GM15510 (cell line): Measurements from ENCODE around the gene CHERP.
A peak's percentile ranks its signal among the peaks of the same experiment; 100 is the strongest.

Experiments
- POLR2A ChIP-seq: IDR thresholded peaks from 3 replicates; pipeline ENCODE4 v1.6.1; 2011; ENCODE audit warnings: borderline replicate concordance; ENCODE audit not compliant: insufficient read length; ENCODE audit errors: extremely low read depth

Gene CHERP

DNA sequence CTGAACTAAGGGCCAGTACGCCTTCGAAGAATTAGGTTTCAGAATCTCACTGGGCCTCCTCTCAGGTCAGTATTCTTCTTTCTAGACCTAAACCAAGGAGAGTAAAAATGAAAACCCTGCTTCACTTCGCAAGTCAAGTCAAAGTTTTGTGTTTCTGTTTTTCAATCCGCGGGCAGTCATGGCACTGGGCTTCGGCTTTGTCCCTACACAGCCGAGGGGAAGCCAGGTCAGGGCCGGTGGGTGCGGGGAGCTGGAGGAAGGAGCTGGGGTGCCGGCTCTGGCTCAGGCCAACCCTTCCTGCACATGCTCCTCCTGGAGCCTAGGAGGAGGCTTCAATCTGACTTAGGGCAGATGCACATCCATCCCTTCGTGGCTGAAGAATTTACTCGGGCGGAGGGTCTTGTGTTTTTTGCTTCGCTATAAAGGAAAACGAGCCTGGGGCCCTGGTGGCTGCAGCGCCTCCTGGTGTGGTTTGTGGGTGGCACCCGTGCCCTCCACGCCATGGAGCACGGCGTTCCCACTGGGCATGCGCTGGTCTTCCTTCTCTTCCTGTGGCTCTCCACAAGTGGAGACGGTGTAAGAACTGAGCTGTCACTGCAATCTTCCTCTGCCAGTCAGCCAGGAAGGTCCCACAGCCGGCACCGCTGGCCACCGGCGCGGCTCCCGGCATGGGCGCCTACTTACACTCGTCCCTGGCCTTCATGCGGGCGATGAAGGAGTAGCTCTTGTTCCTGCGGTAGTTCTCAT, 23.6 kb downstream of the CHERP start:
- no peak for TF ChIP-seq POLR2A

DNA sequence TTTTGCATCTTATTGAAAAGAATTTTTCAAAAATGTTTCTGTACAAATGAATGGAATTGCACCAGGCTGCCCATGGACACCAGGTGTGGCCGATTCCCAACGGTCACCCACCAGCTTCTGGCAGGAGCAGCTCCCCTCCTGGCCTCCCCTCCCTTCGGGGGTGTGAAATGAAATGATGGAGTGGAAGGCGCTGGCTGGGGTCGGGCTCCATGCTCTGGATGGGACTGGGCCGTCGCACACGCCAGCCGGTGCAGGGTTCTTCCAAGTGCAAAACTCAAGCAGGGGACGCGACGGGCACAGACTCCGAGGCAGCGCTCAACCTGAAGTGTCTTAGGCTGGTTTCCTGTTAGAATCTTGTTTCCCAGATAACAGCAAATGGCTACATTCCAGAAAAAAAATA, 24.2 kb downstream of the CHERP start:
- no peak for TF ChIP-seq POLR2A

DNA sequence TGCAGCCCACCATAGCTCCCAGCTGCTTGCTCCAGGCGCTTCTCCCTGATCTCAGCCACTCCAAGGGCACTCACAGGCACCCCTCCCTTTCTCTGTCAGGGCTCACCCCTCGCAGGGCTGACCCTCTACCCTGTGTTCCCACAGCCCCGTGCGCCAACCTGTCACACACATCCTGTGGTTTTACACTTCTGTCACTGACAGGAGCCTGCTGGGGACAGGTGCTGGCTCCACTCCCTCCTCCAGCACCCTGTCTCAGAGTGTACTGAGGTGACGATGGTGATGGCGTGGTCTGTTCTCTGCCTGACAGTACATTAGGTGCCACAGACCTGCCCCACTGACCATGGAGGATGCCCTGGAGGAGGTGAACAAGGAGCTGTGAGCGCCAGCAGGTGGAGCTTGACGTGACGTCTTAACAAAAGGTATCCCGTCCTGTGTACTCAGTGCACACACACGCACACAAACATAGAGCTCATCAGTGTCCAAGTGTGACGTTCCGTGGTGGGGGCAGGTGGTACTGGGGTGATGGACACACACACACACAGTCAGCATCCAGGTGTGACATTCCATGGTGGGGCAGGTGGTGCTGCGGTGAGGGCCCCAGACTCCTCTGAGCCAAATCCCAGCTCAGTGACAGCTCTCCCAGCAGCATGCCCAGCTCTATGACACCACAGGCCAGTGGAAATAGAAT, 25.2 kb downstream of the CHERP start:
- no peak for TF ChIP-seq POLR2A

DNA sequence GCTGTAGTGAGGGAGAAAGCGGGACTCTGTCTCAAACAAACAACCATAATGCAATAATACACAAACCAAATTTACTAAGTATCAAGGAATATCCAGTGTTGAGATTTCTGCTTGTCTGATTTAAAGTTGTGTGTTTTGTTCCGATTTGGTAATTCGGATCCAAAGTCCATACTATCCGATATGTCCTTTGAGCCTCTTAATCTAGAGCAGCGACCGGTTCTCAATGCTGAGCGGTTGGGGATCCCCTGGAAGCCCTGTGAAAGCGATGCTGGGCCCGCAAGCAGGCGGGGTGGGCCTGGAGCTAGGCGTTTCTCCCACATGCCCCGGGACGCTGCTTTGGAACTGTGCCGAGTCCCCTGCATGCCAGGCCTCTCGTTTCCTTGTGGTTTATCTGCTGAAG, 25.9 kb downstream of the CHERP start:
- TF ChIP-seq POLR2A: no peak

DNA sequence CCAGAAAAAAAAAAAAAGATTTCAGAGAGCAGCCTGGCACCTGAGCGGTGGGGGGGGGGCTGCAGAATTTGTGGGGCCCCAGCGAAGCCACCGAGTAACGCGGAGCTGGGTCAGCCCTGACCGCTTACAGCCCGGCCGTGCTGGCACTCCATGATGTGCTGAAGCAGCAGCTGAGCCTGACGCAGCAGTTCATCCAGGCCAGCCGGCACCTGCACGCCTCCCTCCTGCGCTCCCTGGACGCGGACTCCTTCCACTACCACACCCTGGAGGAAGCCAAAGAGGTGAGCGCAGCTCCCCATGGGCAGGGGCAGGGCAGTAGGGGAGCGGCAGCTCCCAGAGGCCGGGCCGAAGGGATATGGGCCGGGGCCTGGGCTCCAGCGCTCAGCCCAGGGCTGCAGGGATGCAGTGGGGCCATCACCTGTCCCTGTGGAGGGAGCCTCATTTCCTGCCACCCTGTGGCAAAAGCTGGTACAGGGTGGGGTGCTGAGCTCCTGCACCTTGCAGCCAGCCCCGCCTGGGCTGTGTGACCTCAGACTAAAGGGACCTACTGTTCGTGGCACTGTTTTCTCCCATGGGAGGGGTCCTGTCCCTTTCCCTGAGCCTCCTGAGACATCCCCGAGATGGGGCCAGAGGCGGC, 27.7 kb downstream of the CHERP start:
- TF ChIP-seq POLR2A: no peak

DNA sequence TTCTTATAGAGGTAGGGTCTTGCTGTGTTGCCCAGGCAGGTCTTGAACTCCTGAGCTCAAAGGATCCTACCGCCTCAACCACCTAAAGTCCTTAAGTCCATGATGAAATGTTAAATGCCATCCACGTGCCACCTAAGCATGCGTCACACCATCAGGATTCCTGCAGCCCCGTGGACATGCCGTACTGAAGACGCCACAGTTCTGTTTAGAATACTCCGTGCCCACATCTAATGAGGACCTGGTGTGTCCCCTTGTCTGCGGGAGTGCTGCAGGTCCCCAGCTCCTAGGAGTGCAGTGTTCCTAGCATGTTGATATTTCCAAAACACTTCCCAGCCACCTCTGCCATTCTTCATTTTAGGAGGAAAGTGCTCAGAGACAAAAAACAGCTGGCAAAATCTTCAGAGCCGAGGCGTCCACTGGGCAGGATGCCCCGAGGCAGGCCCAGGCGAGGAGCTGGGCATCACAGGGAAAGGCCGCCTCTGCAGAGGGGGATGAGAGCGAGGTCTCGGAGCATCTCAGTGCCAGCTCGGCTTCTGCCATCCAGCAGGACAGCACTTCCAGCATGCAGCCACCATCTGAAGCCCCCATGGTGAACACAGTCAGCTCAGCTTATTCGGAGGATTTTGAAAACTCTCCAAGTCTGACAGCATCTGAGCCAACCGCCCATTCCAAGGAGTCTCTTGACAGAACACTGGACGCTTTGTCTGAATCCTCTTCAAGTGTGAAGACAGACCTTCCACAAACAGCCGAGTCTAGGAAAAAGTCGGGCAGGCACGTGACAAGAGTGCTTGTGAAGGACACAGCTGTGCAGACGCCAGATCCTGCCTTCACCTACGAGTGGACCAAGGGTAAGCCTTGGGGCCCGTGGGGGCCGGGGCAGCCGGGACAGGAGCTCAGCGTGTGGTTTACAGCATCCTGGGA, 32.8 kb downstream of the CHERP start:
- no peak for TF ChIP-seq POLR2A

DNA sequence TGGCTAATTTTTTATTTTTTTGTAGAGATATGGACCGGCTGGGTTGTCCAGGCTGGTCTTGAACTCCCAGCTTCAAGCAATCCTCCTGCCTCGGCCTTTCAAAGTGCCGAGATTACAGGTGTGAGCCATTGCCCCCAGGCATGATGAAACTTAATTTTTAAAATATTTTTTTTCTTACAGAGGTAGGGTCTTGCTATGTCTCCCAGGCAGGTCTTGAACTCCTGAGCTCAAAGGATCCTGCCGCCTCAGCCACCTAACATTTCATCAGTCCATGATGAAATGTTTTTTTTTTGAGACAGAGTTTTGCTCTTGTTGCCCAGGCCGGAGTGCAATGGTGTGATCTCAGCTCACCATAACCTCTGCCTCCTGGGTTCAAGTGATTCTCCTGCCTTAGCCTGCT, 33.7 kb downstream of the CHERP start:
- no peak for TF ChIP-seq POLR2A

DNA sequence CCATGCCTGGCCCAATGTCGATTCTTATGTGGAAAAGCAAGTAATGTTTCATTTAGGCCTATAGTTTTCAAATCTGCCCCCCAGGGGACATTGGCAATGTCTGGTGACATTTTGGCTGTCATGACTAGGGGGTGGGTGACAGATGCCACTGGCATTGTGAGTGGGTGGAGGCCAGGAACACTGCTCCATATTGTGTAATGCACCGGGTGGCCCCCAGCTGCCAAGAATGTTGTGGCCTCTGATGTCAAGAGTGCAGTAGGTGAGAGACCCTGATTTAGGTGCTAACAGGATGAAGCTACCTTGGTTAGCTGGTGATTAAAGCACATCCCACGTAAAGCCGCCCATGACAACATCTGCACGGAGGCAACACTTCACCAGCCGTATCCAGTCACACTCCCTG, 35.3 kb downstream of the CHERP start:
- TF ChIP-seq POLR2A: no peak

DNA sequence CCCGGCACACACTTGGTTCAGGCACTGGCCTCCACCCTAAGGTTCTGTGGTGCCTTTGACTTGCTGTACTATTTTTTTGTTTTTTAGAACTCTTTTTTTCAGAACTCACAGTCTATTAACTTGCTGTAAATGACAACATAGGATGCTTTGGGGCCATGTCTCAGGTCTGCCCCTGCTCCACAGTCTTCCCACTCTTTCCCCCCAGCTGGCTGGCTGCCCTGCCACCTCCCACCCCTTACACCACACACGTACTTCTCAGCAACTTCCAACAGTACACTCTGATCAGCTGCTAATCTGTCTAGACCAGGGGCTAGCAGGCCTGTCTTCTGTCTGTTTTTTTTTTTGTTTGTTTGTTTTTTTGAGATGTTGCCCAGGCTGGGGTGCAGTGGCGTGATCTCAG, 38.0 kb downstream of the CHERP start:
- TF ChIP-seq POLR2A: no peak

DNA sequence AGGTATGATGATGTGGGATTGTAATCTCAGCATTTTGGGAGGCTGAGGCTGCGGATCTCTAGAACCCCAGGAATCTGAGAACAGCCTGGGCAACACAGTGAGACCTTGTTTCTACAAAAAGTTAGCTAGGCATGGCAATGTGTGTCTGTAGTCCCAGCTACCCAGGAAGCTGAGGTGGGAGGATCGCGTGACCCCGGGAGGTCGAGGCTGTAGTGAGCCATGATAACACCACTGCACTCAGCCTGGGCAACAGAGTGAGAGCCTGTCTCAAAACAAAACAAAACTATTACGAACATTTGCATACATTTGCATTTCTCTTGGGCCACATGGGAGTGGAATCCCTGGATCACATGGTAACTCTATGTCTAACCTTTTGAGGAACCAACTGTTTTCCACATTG, 44.4 kb downstream of the CHERP start:
- TF ChIP-seq POLR2A: no peak

DNA sequence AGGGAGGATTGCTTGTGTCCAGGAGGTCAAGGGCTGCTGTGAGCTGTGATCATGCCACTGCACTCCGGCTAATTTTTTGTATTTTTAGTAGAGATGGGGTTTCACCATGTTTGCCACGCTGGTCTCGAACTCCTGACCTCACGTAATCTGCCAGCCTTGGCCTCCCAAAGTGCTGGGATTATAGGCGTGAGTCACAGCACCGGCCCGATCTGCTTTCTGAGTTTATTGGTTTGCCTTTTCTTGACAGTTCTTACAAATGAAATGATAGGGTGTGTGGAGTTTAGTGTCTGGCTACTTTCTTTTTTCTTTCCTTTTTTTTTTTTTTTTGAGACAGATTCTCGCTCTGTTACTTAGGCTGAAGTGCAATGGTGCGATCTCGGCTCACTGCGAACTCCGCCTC, 45.2 kb downstream of the CHERP start:
- no peak for TF ChIP-seq POLR2A

DNA sequence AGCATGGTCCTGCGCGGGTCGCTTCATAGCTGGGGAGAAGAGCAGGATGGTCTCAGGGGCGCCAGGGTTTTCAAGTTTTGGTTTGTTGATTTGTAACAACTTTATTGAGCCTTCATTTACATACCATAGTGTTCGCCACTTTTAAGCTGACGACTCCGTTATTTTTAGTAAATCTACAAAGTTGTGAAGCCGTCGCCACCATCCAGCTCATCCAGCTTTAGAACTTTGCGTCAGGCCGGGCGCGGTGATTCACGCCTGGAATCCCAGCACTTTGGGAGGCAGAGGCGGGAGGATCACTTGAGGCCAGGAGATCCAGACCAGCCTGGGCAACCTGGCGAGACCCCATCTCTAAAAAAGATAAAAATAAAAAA, 45.6 kb downstream of the CHERP start:
- no peak for TF ChIP-seq POLR2A

DNA sequence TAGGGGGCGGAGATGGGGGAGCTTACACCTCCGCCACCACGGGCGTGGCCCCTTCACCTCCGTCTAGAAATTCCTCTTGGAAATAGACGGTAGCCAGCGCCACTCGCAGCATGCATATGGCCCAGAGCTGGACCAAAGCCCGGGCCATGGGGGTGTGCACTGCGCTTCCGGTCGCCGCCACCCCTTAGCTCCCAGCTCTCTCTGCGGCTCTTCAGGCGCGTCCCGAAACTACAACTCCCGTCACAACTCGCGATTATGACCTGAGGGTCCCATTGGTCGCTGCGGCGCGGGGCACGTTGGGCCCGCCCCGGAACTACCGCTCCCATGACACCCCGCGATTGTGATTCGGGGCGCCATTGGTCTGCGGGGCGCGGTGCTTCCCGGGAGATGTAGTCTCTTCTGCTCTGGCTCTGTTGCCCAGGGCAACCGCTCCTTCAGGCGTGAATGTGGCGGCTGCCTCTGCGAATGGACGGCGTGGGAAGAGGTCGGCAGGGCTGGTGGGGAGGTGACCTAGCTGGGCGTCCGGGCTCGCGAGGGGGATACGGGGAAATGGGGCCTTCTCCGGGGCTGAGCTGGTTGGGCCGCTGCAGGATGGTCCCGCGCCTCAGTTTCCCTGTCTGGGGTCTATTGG, 46.1 kb downstream of the CHERP start, which contains the start of the genes C19orf44 and CALR3:
Gene C19orf44, plus strand, starts transcription at position 413 of the 631 bp plus-strand sequence. CDS start 4,399 bp downstream, outside the sequence.
Gene CALR3, minus strand, starts transcription at position 186 of the 631 bp plus-strand sequence. Its CDS starts 38 bp downstream, at position 148.
- TF ChIP-seq POLR2A: peak; percentile 73

DNA sequence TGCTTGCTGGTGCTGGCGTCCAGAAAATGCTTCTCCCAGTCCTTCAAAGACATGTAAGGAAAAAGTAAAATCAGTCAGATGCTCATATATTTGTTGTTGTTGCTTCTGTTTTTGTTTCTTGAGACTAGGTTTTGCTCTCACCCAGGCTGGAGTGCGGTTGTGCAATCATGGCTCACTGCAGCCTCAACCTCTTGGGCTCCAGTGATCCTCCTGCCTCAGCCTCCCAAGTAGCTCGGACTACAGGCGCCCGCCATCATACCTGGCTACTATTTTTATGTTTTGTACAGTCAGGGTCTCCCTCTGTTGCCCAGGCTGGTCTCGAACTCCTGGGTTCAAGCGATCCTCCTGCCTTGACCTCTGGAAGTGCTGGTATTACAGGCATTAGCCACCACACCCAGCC, 59.5 kb downstream of the CHERP start:
- TF ChIP-seq POLR2A: no peak
